Endothelial cell of umbilical vein (primary cell): ENCODE measurements around the gene PIGW. TPM values are rescaled to one million over a fixed set of nuclear protein-coding genes. Genes with fewer than 3 reads are reported as not detected.

Experiments used
- BruUV-seq: library from RNA; stranded (reverse); fragments of 400-500 nt; replicated peaks from 2 replicates; lab custom pipeline; 2021; lab: Mats Ljungman, UMichigan
- CTCF ChIA-PET: fragments of 300-600, 350-600 bp; sonication (Branson Sonifier 250); formaldehyde crosslinking; loops from one replicate; lab custom pipeline; 2021; ENCODE audit warnings: antibody characterized with exemption, inconsistent platforms; lab: Charles Lee
- POLR2A ChIA-PET: fragments of 300-600, 350-600 bp; sonication (Branson Sonifier 250); formaldehyde crosslinking; loops from one replicate; lab custom pipeline; 2021; ENCODE audit warnings: antibody characterized with exemption, inconsistent platforms; lab: Charles Lee
- DNase-seq: peaks from one replicate; pipeline ENCODE4 v3.0.0-alpha.2; 2011; ENCODE audit warnings: low read depth, low spot score
- FAIRE-seq: peaks from 2 replicates; lab custom pipeline; 2011; peaks lifted over from hg19 to GRCh38; lab: Jason Lieb, UNC
- H2AFZ ChIP-seq: 2 replicates; pipeline ENCODE4 v1.6.0; 2012; ENCODE audit warnings: low read depth, low read length, control low read depth, inconsistent platforms
- H3K27ac ChIP-seq: 2 replicates; pipeline ENCODE4 v1.5.1; 2011; ENCODE audit warnings: low read depth, mild to moderate bottlenecking, control low read depth, low read length, moderate library complexity; ENCODE audit not compliant: insufficient read depth
- H3K27me3 ChIP-seq, 2 experiments: 2 replicates each; pipeline versions ENCODE4 v1.6.0 to v1.6.1; 2011; ENCODE audit warnings: low read length in 2 of 2, mixed read lengths in 1 of 2; ENCODE audit not compliant: control insufficient read depth in 2 of 2, insufficient read depth in 2 of 2
- H3K36me3 ChIP-seq, 2 experiments: 2 replicates in 1 of 2; 3 replicates in 1 of 2; pipeline ENCODE4 v1.5.1; 2011; ENCODE audit warnings: low read length in 2 of 2, mild to moderate bottlenecking in 1 of 2, moderate library complexity in 1 of 2; ENCODE audit not compliant: control insufficient read depth in 2 of 2, insufficient read depth in 2 of 2; ENCODE audit errors: extremely low read depth in 1 of 2
- H3K4me1 ChIP-seq: 3 replicates; pipeline ENCODE4 v1.5.1; 2011; ENCODE audit warnings: mild to moderate bottlenecking, low read length; ENCODE audit not compliant: control insufficient read depth, insufficient read depth; ENCODE audit errors: extremely low read depth
- H3K4me2 ChIP-seq: 2 replicates; pipeline ENCODE4 v1.6.1; 2011; ENCODE audit warnings: low read length, control low read depth, mixed read lengths; ENCODE audit not compliant: insufficient read depth
- H3K4me3 ChIP-seq, 3 experiments: fragments of 200-600 bp in 1 of 3; sonication (generic), shearing (Covaris generic) in 1 of 3; replicated peaks in 1 of 3; 2 replicates each; pipeline ENCODE4 v1.5.1; 2011 to 2016; ENCODE audit warnings: control low read depth in 3 of 3, low read length in 3 of 3, mild to moderate bottlenecking in 2 of 3, inconsistent platforms in 1 of 3, low read depth in 1 of 3, moderate library complexity in 1 of 3; ENCODE audit not compliant: insufficient read depth in 1 of 3
- H3K79me2 ChIP-seq: 2 replicates; pipeline ENCODE4 v1.6.0; 2012; ENCODE audit warnings: low read length, inconsistent platforms; ENCODE audit not compliant: control insufficient read depth, insufficient read depth
- H3K9ac ChIP-seq: replicated peaks from 2 replicates; pipeline ENCODE3; 2011; ENCODE audit warnings: low read length, control low read depth; ENCODE audit not compliant: insufficient read depth; ENCODE audit errors: extremely low read depth
- H3K9me1 ChIP-seq: replicated peaks from 3 replicates; pipeline ENCODE4 v1.6.0; 2011; ENCODE audit warnings: mild to moderate bottlenecking, low read length; ENCODE audit not compliant: control insufficient read depth, insufficient read depth; ENCODE audit errors: extremely low read depth
- H3K9me3 ChIP-seq: replicated peaks from 2 replicates; pipeline ENCODE4 v1.5.1; 2012; ENCODE audit warnings: low read length, inconsistent platforms; ENCODE audit not compliant: control insufficient read depth, insufficient read depth
- H4K20me1 ChIP-seq: replicated peaks from 2 replicates; pipeline ENCODE3; 2011; ENCODE audit warnings: mild to moderate bottlenecking, low read length; ENCODE audit not compliant: control insufficient read depth, insufficient read depth; ENCODE audit errors: extremely low read depth
- CTCF ChIP-seq, 2 donors: IDR thresholded peaks; 1 replicate in 1 of 2; 2 replicates in 1 of 2; pipeline ENCODE4 v1.5.1; 2011; ENCODE audit warnings: low read length in 2 of 2, mild to moderate bottlenecking in 2 of 2, moderate library complexity in 2 of 2, control low read depth in 1 of 2, inconsistent platforms in 1 of 2, low read depth in 1 of 2; ENCODE audit not compliant: insufficient read depth in 1 of 2; ENCODE audit errors: extremely low read depth in 1 of 2
- EZH2 ChIP-seq: IDR thresholded peaks from 2 replicates; pipeline ENCODE4 v1.6.1; 2012; ENCODE audit warnings: borderline replicate concordance, low read depth, mild to moderate bottlenecking, moderate library complexity, low read length, inconsistent platforms; ENCODE audit not compliant: severe bottlenecking
- GATA2 ChIP-seq: IDR thresholded peaks from 2 replicates; pipeline ENCODE4 v1.7.0; 2011; ENCODE audit warnings: low read depth, mild to moderate bottlenecking, moderate library complexity, mixed read lengths, low read length; ENCODE audit not compliant: insufficient read length, insufficient read depth
- JUN ChIP-seq: IDR thresholded peaks from 2 replicates; pipeline ENCODE4 v1.6.1; 2011; ENCODE audit warnings: borderline replicate concordance, low read depth; ENCODE audit not compliant: insufficient read length, insufficient read depth
- MAX ChIP-seq: IDR thresholded peaks from 2 replicates; pipeline ENCODE4 v1.6.1; 2011; ENCODE audit not compliant: insufficient read depth, insufficient read length
- MYC ChIP-seq: IDR thresholded peaks from one replicate; pipeline ENCODE4 v1.6.1; 2011; ENCODE audit warnings: mild to moderate bottlenecking, low read depth, low read length
- POLR2A ChIP-seq: IDR thresholded peaks from 2 replicates; pipeline ENCODE4 v1.6.1; 2012; ENCODE audit warnings: low read depth, mild to moderate bottlenecking, control low read depth, low read length
- POLR2AphosphoS5 ChIP-seq: IDR thresholded peaks from 2 replicates; pipeline ENCODE4 v1.6.1; 2012; ENCODE audit warnings: low read depth, mild to moderate bottlenecking, control low read depth, low read length, moderate library complexity; ENCODE audit not compliant: insufficient read depth
- dilution Hi-C: fragments of 300-500 bp; cut with MboI; formaldehyde crosslinking; loops from one replicate; pipeline ENCODE4 v1.15.0; 2019; ENCODE audit warnings: low sequenced_read_pairs; ENCODE audit not compliant: extremely low pct_ligation_motif_present
- intact Hi-C: fragments of 100-400 bp; cut with micrococcal nuclease; formaldehyde crosslinking; loops from one replicate; pipeline ENCODE4 v1.10.0; 2022
- polyA plus RNA-seq, 4 experiments: library from polyadenylated mRNA; depleted of rRNA in 3 of 4; stranded (reverse) in 3 of 4; unstranded in 1 of 4; fragments of >200 nt; gene quantifications; 2 replicates each; pipeline versions ENCODE4 v1.2.1 to v1.2.3, GENCODE V29; 2011 to 2012; ENCODE audit warnings: missing spikeins in 1 of 4
- total RNA-seq: library from RNA; stranded (reverse); gene quantifications from 2 replicates; pipeline ENCODE4 v1.2.3, GENCODE V29; 2021

PIGW gene
- total and polyA plus RNA-seq, 2 donors (not counting 3 experiments of a cell fraction or from before 2014, with no cell fraction given): 5.9 to 13.1 TPM

GRCh38 chr17:36496018-36496789 lies 38.6 kb upstream of the PIGW start:
- Histone ChIP-seq H3K9me1 (no peaks in the 10 kb centered on the region), H3K9me3 (no peaks in the 10 kb centered on the region), H3K9ac (no peak overlapping the region), H3K36me3 (peaks cover 10 to 34% of the 10 kb centered on the region in 2 experiments), H3K27ac (no peak overlapping the region), H3K27me3 (no peaks in the 10 kb centered on the region), H2AFZ (no peak overlapping the region), H3K4me2 (no peak overlapping the region), H3K4me3 (no peak overlapping the region), H3K4me1 (no peaks in the 10 kb centered on the region), H4K20me1 (no peaks in the 10 kb centered on the region), H3K79me2 (peaks cover 5% of the 10 kb centered on the region)
- intact Hi-C loops (no loop called here), dilution Hi-C loops (no loop called here)
- DNase-seq (no peak), FAIRE-seq (no peak)
- BruUV-seq: no TSS peak
- CTCF ChIA-PET: interaction anchor here (1.6 to 3.1 kb wide), 2 partner anchors 10 to 13 kb away, joined by 3 to 9 read pairs; no protein-coding TSS in a partner anchor
- TF ChIP-seq POLR2AphosphoS5 (no peak), JUN (no peak), CTCF (IDR thresholded peaks at IDR 0.05; ENCODE audit: extremely low read depth in 1 of 2, insufficient read depth in 1 of 2, low read depth in 1 of 2, low read length in 2 of 2) (no peak), GATA2 (no peak), MYC (no peak), MAX (no peak), EZH2 (no peak), POLR2A (no peak)
- POLR2A ChIA-PET: no interaction called here
